Large intestine (tissue), 3 donors: ENCODE results near the gene TMEM219. TPM values are rescaled to one million over a fixed set of nuclear protein-coding genes. Genes with fewer than 3 reads are reported as not detected.
"Not testable (repeated sequence)": the region's sequence is repeated elsewhere in the genome, so short reads cannot be mapped to it uniquely, and the experiment has no call there.

Source experiments
- DNase-seq, 2 donors: peaks; one replicate each; pipeline versions ENCODE4 v3.0.0 to v3.0.0-alpha.2; 2013
- H3K27ac ChIP-seq: one replicate; pipeline ENCODE4 v1.5.1; 2013; ENCODE audit warnings: low read length
- H3K27me3 ChIP-seq: 2 replicates; pipeline ENCODE4 v1.6.1; 2013; ENCODE audit warnings: low read length; ENCODE audit not compliant: control insufficient read depth, insufficient read depth
- H3K36me3 ChIP-seq: 2 replicates; pipeline ENCODE4 v1.6.1; 2013; ENCODE audit warnings: low read length; ENCODE audit not compliant: control insufficient read depth, insufficient read depth
- H3K4me1 ChIP-seq: one replicate; pipeline ENCODE4 v1.6.1; 2013; ENCODE audit warnings: low read length; ENCODE audit not compliant: control insufficient read depth, insufficient read depth
- H3K4me3 ChIP-seq: one replicate; pipeline ENCODE4 v1.5.1; 2013; ENCODE audit warnings: low read length
- H3K9me3 ChIP-seq: one replicate; pipeline ENCODE4 v1.6.1; 2013; ENCODE audit warnings: mild to moderate bottlenecking, low read depth, low read length, moderate library complexity; ENCODE audit not compliant: control insufficient read depth
- WGBS: methylation state at CpG from one replicate; pipeline ENCODE4 v1.1.5; 2013; ENCODE audit warnings: low lambda C conversion rate; ENCODE audit not compliant: insufficient coverage; 5-methylcytosine and 5-hydroxymethylcytosine counted together
- polyA plus RNA-seq: library from polyadenylated mRNA; unstranded; fragments of 120-200 nt; gene quantifications from one replicate; pipeline ENCODE4 v1.2.1, GENCODE V29; 2013

Gene TMEM219
- polyA plus RNA-seq, 1 donor = 160 TPM

DNA sequence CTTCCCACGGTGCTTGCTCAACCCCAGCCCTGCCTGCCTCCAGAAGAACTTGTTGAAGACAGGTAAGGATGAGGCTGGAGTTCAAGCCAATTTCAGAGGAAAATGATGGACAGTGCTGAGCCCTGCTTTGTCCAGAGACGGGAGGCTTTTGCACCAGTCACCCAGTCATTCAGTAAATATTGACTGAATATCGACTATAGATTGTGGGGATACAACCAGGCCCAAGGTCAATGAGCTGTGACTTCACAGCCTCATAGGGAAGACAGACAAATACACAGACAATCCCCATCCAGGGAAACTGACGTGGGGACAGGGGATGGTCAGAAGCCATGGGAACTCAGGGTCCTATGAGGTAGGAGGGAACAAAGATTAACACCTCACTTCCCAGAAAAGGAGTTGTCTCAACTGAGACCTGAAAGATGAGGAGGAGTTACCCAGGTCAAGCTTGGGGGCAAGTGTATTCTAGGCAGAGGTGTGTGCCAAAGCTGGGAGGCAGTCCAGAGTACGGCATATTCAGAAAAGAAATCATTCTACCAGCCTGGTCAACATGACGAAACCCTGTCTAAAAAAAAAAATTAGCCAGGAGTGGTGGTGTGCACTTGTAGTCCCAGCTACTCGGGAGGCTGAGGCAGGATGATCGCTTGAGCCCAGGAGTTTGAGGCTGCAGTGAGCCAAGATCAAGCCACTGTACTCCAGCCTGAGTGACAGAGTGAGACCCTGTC, 54.8 kb downstream of the TMEM219 start:
- Histone ChIP-seq H3K27ac (no peak overlapping the region), H3K9me3 (no peaks in the 10 kb centered on the region), H3K4me3 (no peak overlapping the region), H3K36me3 (no peaks in the 10 kb centered on the region), H3K4me1 (peaks cover 6% of the 10 kb centered on the region), H3K27me3 (peaks cover 11% of the 10 kb centered on the region)
- WGBS = no CpG with 5 or more reads among the region's 8 CpGs
- DNase-seq = no peak

DNA sequence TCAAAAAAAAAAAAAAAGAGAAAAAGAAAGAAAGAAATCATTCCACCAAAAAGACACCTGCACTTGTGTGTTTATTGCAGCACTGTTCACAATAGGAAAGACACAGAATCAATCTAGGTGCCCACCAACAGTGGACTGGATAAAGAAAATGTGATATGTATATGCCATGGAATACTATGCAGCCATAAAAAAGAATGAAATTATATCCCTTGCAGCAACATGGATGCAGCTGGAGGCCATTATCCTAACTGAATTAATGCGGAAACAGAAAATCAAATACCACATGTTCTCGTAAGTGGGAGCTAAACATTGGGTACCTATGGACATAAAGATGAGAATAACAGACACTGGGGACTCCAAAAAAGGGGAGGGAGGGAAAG, 55.4 kb downstream of the TMEM219 start:
- WGBS = no CpG with 5 or more reads among the region's 2 CpGs

DNA sequence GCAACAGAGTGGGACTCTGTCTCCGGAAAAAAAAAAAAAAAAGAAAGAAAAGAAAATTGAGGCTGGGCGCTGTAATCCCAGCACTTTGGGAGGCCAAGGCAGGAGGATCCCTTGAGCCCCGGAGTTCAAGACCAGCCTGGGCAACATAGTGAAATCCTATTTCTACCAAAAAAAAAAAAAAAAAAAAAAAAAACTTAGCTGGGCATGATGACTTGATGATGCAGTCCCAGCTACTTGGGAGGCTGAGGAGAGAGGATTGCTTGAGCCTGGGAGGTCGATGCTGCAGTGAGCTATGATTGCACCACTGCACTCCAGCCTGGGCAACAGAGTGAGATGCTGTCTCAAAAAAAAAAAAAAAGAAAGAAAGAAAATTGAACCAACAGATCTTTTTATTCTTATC, 56.1 kb downstream of the TMEM219 start:
- H3K9me3 ChIP-seq = not testable (repeated sequence)
- WGBS = 100% methylated on average over 2 of the region's 4 CpGs

More for the DNA sequence above, 55.4 kb downstream of the TMEM219 start:
- H3K4me3 ChIP-seq = no peak overlapping the region
- H3K4me1 ChIP-seq = peaks cover 6% of the 10 kb centered on the region
- DNase-seq = no peak
- H3K27ac ChIP-seq = no peak overlapping the region
- peaks cover 5% of the 10 kb centered on the region for H3K27me3 ChIP-seq
- no peaks in the 10 kb centered on the region for H3K9me3 ChIP-seq
- no peaks in the 10 kb centered on the region for H3K36me3 ChIP-seq

DNA sequence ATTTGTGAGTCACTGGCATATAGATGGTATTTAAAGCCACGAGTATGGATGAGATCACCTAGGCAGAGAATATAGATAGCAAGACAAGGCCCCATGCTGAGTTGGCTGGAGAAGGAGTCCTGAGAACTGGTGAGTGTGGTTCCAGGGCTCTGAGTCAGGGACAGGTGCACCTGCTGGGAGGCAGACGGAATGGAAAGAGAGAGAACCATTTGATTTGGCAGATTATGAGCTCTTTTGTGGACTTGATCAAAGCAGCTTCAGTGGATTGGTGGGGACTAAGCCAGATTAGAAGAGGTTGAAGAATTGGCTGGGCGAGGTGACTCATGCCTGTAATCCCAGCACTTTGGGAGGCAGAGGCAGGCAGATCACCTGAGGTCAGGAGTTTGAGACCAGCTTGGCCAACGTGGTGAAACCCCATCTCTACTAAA, 56.9 kb downstream of the TMEM219 start:
- DNase-seq = no peak
- no peak overlapping the region for H3K4me3 ChIP-seq
- H3K36me3 ChIP-seq = no peaks in the 10 kb centered on the region
- no peak overlapping the region for H3K27ac ChIP-seq
- H3K27me3 ChIP-seq = no peaks in the 10 kb centered on the region
- WGBS = no CpG with 5 or more reads among the region's 4 CpGs
- peaks cover 6% of the 10 kb centered on the region for H3K4me1 ChIP-seq
- no peaks in the 10 kb centered on the region for H3K9me3 ChIP-seq

More for the DNA sequence above, 56.1 kb downstream of the TMEM219 start:
- not testable (repeated sequence) for H3K4me3 ChIP-seq, H3K36me3 ChIP-seq, H3K4me1 ChIP-seq, DNase-seq, H3K27ac ChIP-seq, H3K27me3 ChIP-seq

Other genes starting within 250 kb of the TMEM219 start
- 1.5 TPM for gene C16orf54, start 216.1 kb upstream of the TMEM219 start, polyA plus RNA-seq
- 2.2 TPM for gene ZG16, start 183.8 kb upstream of the TMEM219 start, polyA plus RNA-seq
- 40.9 TPM for gene KIF22, start 171.3 kb upstream of the TMEM219 start, polyA plus RNA-seq
- 236 TPM for gene MAZ, start 155.6 kb upstream of the TMEM219 start, polyA plus RNA-seq
- gene PRRT2, start 149.9 kb upstream of the TMEM219 start, polyA plus RNA-seq = 12.8 TPM
- 36.4 TPM for gene PAGR1, start 145.9 kb upstream of the TMEM219 start, polyA plus RNA-seq
- 128 TPM for gene MVP, start 141.6 kb upstream of the TMEM219 start, polyA plus RNA-seq
- gene CDIPT, start 98.9 kb upstream of the TMEM219 start, polyA plus RNA-seq = 68.7 TPM
- 52.3 TPM for gene SEZ6L2, start 62.5 kb upstream of the TMEM219 start, polyA plus RNA-seq
- gene ASPHD1, start 61.6 kb upstream of the TMEM219 start, polyA plus RNA-seq = 15.0 TPM
- 30.4 TPM for gene KCTD13, start 35.9 kb upstream of the TMEM219 start, polyA plus RNA-seq
- gene TAOK2, start 11.8 kb downstream of the TMEM219 start, polyA plus RNA-seq = 46.6 TPM
- 12.0 TPM for gene HIRIP3, start 33.5 kb downstream of the TMEM219 start, polyA plus RNA-seq
- 60.5 TPM for gene INO80E, start 34.2 kb downstream of the TMEM219 start, polyA plus RNA-seq
- gene DOC2A, start 48.9 kb downstream of the TMEM219 start, polyA plus RNA-seq = 4.2 TPM
- not detected for gene C16orf92, start 61.1 kb downstream of the TMEM219 start, polyA plus RNA-seq
- 3.2 TPM for gene TLCD3B, start 69.2 kb downstream of the TMEM219 start, polyA plus RNA-seq
- 421 TPM for gene ALDOA, start 103.7 kb downstream of the TMEM219 start, polyA plus RNA-seq
- 97.9 TPM for gene PPP4C, start 113.9 kb downstream of the TMEM219 start, polyA plus RNA-seq
- gene TBX6, start 129.8 kb downstream of the TMEM219 start, polyA plus RNA-seq = 1.4 TPM
- 64.5 TPM for gene YPEL3, start 134.1 kb downstream of the TMEM219 start, polyA plus RNA-seq
- 18.1 TPM for gene GDPD3, start 151.5 kb downstream of the TMEM219 start, polyA plus RNA-seq
- 165 TPM for gene MAPK3, start 161.1 kb downstream of the TMEM219 start, polyA plus RNA-seq
- 36.7 TPM for gene CORO1A, start 221.5 kb downstream of the TMEM219 start, polyA plus RNA-seq
- gene BOLA2B, start 231.6 kb downstream of the TMEM219 start, polyA plus RNA-seq = 57.9 TPM
- gene SLX1A, start 231.8 kb downstream of the TMEM219 start, polyA plus RNA-seq = 74.9 TPM
- 46.4 TPM for gene SULT1A3, start 237.2 kb downstream of the TMEM219 start, polyA plus RNA-seq